Measurements from ENCODE around the gene SERPINA5. TPM values are rescaled to one million over a fixed set of nuclear protein-coding genes. Genes with fewer than 3 reads are reported as not detected.
A peak's percentile ranks its signal among the peaks of the same experiment; 100 is the strongest.

The SERPINA5 gene
- total and polyA plus RNA-seq, 2 of the 13 experiments (the other 11 are each of a cell fraction or from before 2014, with no cell fraction given), result 449 to 498 TPM

DNA sequence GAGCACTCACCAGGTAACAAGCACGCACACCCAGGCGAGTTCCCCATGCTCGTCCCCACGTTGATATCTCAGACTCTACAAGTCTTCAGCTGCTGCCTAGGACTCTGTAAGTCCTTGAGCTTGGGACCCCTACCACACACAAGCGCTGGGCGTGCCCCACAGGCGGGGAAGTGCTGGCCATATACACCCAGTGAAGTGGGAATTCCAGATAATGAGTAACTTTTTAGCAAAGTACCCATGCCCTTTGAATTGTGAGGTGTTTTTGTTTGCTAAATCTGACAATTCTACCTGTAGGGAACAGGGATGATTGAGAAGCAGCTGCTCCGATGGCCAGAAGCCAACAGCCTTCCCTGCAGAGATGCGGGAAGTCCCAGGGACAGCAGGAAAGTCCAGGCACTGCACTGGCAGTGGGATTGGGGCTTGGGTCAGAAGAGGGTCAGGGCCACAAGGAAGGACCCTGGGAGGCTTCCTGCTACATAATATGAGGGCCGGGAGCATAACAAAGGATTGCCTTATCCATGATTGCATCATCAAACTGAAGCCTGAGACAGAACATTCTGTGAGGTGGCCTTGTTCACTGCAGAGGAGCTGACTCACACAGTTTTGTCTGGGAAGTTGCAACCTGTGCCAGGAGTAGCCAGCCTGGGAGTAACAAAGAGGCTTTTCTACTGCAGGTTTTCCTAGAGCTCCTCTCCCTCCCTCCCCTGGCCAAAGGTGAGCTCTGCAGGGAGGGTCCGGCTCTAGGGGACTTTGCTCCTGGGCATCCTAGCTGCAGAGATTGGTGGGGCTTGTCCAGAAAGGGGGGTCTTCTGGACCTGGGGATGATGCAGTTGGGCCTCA lies 17.8 kb downstream of the SERPINA5 start (continued):
- no peak for TF ChIP-seq ZNF83 (CRISPR knock-in tag; IDR thresholded peaks at IDR 0.05; ENCODE audit: borderline replicate concordance)
- TF ChIP-seq, protein P1, sequence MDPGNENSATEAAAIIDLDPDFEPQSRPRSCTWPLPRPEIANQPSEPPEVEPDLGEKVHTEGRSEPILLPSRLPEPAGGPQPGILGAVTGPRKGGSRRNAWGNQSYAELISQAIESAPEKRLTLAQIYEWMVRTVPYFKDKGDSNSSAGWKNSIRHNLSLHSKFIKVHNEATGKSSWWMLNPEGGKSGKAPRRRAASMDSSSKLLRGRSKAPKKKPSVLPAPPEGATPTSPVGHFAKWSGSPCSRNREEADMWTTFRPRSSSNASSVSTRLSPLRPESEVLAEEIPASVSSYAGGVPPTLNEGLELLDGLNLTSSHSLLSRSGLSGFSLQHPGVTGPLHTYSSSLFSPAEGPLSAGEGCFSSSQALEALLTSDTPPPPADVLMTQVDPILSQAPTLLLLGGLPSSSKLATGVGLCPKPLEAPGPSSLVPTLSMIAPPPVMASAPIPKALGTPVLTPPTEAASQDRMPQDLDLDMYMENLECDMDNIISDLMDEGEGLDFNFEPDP (CRISPR knock-in tag; conservative IDR thresholded peaks at IDR 0.05), result peak; percentile 86; the same call in 1 of the 2 replicates
- TF ChIP-seq, protein P2, sequence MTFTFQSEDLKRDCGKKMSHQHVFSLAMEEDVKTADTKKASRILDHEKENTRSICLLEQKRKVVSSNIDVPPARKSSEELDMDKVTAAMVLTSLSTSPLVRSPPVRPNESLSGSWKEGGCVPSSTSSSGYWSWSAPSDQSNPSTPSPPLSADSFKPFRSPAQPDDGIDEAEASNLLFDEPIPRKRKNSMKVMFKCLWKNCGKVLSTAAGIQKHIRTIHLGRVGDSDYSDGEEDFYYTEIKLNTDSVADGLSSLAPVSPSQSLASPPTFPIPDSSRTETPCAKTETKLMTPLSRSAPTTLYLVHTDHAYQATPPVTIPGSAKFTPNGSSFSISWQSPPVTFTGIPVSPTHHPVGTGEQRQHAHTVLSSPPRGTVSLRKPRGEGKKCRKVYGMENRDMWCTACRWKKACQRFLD (CRISPR knock-in tag; IDR thresholded peaks at IDR 0.05; ENCODE audit: borderline replicate concordance), result 0 out of 2 replicates have a peak, but pooled peaks have one; percentile 36
- peak; percentile 67 for TF ChIP-seq PRDM10 (CRISPR knock-in tag; IDR thresholded peaks at IDR 0.05; ENCODE audit: low read depth)
- TF ChIP-seq ZBED4 (CRISPR knock-in tag; IDR thresholded peaks at IDR 0.05; ENCODE audit: borderline replicate concordance), result no peak; the same call in 1 of the 2 replicates
- no peak for TF ChIP-seq ZNF260 (CRISPR knock-in tag; IDR thresholded peaks at IDR 0.05; ENCODE audit: borderline replicate concordance, low read depth)
- TF ChIP-seq TAF1 (CRISPR knock-in tag; IDR thresholded peaks at IDR 0.05), result peak; percentile 24; the same call in 1 of the 2 replicates
- TF ChIP-seq ZNF180 (CRISPR knock-in tag; IDR thresholded peaks at IDR 0.05; ENCODE audit: borderline replicate concordance, low read depth), result no peak
- no peak for TF ChIP-seq PHF8 (CRISPR knock-in tag; IDR thresholded peaks at IDR 0.05)
- 0 out of 2 replicates have a peak, but pooled peaks have one; percentile 44 for TF ChIP-seq FLYWCH1 (CRISPR knock-in tag; IDR thresholded peaks at IDR 0.05)
- no peak for TF ChIP-seq ZNF326 (CRISPR knock-in tag; IDR thresholded peaks at IDR 0.05; ENCODE audit: borderline replicate concordance)
- no peak for TF ChIP-seq PAX8 (CRISPR knock-in tag; IDR thresholded peaks at IDR 0.05; ENCODE audit: borderline replicate concordance)
- peak; percentile 74; the same call in 1 of the 2 replicates for TF ChIP-seq STAT5B (CRISPR knock-in tag; IDR thresholded peaks at IDR 0.05)
- no peak; the same call in 1 of the 2 replicates for TF ChIP-seq RELA (CRISPR knock-in tag; IDR thresholded peaks at IDR 0.05)
- peak; percentile 84 for TF ChIP-seq TP53 (CRISPR knock-in tag; conservative IDR thresholded peaks at IDR 0.05)
- no peak for TF ChIP-seq TSC22D2 (CRISPR knock-in tag; IDR thresholded peaks at IDR 0.05; ENCODE audit: borderline replicate concordance)
